HG02571 (cell line): ENCODE data around the gene ANKRD17.
"Not testable (repeated sequence)": the region's sequence is repeated elsewhere in the genome, so short reads cannot be mapped to it uniquely, and the experiment has no call there.

Experiments
- ATAC-seq: cut with Tn5 transposase; IDR thresholded peaks from one replicate; pipeline ENCODE4 v1.9.1; 2021; ENCODE audit warnings: mild to moderate bottlenecking, moderate library complexity; ENCODE audit not compliant: unreplicated experiment

Gene ANKRD17

GRCh38 chr4:73245955-73246354 is 12.6 kb downstream of the ANKRD17 start:
- ATAC-seq: no peak

- no peak for ATAC-seq
Observed at GRCh38 chr4:73244945-73245601, 13.5 kb downstream of the ANKRD17 start.

- ATAC-seq: no peak
Observed at GRCh38 chr4:73237044-73237443, 21.6 kb downstream of the ANKRD17 start.

- no peak for ATAC-seq
Observed at GRCh38 chr4:73236151-73236550, 22.4 kb downstream of the ANKRD17 start.

- no peak for ATAC-seq
Observed at GRCh38 chr4:73234712-73235111, 23.9 kb downstream of the ANKRD17 start.

GRCh38 chr4:73231518-73232487 is 26.8 kb downstream of the ANKRD17 start:
- no peak for ATAC-seq

GRCh38 chr4:73230865-73231517 is 27.6 kb downstream of the ANKRD17 start:
- ATAC-seq: no peak

GRCh38 chr4:73228800-73229199 is 29.8 kb downstream of the ANKRD17 start:
- ATAC-seq: not testable (repeated sequence)

- no peak for ATAC-seq
Observed at GRCh38 chr4:73224886-73225285, 33.7 kb downstream of the ANKRD17 start.

GRCh38 chr4:73223258-73223650 is 35.3 kb downstream of the ANKRD17 start:
- no peak for ATAC-seq

GRCh38 chr4:73222466-73223257 is 35.9 kb downstream of the ANKRD17 start:
- ATAC-seq: peak; percentile 91

- no peak for ATAC-seq
Observed at GRCh38 chr4:73221734-73222133, 36.9 kb downstream of the ANKRD17 start.

- no peak for ATAC-seq
Observed at GRCh38 chr4:73220815-73221214, 37.8 kb downstream of the ANKRD17 start.

GRCh38 chr4:73213916-73214653 is 44.5 kb downstream of the ANKRD17 start:
- ATAC-seq: no peak

GRCh38 chr4:73212982-73213730 is 45.4 kb downstream of the ANKRD17 start:
- no peak for ATAC-seq

GRCh38 chr4:73211968-73212367 is 46.6 kb downstream of the ANKRD17 start:
- ATAC-seq: no peak

GRCh38 chr4:73208376-73208775 is 50.2 kb downstream of the ANKRD17 start:
- ATAC-seq: no peak

GRCh38 chr4:73206236-73206635 is 52.4 kb downstream of the ANKRD17 start:
- ATAC-seq: no peak

- ATAC-seq: no peak
Observed at GRCh38 chr4:73205482-73205881, 53.1 kb downstream of the ANKRD17 start.
